ENCODE data around the gene FOXL2. TPM values are rescaled to one million over a fixed set of nuclear protein-coding genes. Genes with fewer than 3 reads are reported as not detected.

FOXL2 gene
- total and polyA plus RNA-seq, 9 of the 15 experiments (the other 6 are each of a cell fraction or from before 2014, with no cell fraction given): 0.27 to 22.1 (median 3.2) TPM

DNA sequence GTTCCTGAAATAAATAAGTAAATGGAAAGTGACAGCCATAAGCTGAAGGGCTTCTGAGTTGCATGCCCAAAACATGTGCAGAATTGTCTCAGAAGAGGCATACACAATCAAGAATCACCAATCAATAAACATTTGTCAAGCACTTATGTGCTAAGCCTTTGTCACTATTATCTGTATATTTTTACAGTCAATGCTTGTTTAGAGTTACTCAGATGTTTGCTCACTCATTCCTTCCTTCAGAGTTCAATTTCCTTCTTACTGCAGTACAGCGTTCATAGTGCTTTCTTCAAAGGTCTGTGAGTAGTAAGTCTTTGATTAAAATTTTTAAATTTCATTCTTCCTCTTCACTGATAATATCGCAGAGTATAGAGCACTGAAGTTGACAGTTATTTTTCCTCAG lies 17.3 kb upstream of the FOXL2 start (continued):
- TF ChIP-seq, protein P1, sequence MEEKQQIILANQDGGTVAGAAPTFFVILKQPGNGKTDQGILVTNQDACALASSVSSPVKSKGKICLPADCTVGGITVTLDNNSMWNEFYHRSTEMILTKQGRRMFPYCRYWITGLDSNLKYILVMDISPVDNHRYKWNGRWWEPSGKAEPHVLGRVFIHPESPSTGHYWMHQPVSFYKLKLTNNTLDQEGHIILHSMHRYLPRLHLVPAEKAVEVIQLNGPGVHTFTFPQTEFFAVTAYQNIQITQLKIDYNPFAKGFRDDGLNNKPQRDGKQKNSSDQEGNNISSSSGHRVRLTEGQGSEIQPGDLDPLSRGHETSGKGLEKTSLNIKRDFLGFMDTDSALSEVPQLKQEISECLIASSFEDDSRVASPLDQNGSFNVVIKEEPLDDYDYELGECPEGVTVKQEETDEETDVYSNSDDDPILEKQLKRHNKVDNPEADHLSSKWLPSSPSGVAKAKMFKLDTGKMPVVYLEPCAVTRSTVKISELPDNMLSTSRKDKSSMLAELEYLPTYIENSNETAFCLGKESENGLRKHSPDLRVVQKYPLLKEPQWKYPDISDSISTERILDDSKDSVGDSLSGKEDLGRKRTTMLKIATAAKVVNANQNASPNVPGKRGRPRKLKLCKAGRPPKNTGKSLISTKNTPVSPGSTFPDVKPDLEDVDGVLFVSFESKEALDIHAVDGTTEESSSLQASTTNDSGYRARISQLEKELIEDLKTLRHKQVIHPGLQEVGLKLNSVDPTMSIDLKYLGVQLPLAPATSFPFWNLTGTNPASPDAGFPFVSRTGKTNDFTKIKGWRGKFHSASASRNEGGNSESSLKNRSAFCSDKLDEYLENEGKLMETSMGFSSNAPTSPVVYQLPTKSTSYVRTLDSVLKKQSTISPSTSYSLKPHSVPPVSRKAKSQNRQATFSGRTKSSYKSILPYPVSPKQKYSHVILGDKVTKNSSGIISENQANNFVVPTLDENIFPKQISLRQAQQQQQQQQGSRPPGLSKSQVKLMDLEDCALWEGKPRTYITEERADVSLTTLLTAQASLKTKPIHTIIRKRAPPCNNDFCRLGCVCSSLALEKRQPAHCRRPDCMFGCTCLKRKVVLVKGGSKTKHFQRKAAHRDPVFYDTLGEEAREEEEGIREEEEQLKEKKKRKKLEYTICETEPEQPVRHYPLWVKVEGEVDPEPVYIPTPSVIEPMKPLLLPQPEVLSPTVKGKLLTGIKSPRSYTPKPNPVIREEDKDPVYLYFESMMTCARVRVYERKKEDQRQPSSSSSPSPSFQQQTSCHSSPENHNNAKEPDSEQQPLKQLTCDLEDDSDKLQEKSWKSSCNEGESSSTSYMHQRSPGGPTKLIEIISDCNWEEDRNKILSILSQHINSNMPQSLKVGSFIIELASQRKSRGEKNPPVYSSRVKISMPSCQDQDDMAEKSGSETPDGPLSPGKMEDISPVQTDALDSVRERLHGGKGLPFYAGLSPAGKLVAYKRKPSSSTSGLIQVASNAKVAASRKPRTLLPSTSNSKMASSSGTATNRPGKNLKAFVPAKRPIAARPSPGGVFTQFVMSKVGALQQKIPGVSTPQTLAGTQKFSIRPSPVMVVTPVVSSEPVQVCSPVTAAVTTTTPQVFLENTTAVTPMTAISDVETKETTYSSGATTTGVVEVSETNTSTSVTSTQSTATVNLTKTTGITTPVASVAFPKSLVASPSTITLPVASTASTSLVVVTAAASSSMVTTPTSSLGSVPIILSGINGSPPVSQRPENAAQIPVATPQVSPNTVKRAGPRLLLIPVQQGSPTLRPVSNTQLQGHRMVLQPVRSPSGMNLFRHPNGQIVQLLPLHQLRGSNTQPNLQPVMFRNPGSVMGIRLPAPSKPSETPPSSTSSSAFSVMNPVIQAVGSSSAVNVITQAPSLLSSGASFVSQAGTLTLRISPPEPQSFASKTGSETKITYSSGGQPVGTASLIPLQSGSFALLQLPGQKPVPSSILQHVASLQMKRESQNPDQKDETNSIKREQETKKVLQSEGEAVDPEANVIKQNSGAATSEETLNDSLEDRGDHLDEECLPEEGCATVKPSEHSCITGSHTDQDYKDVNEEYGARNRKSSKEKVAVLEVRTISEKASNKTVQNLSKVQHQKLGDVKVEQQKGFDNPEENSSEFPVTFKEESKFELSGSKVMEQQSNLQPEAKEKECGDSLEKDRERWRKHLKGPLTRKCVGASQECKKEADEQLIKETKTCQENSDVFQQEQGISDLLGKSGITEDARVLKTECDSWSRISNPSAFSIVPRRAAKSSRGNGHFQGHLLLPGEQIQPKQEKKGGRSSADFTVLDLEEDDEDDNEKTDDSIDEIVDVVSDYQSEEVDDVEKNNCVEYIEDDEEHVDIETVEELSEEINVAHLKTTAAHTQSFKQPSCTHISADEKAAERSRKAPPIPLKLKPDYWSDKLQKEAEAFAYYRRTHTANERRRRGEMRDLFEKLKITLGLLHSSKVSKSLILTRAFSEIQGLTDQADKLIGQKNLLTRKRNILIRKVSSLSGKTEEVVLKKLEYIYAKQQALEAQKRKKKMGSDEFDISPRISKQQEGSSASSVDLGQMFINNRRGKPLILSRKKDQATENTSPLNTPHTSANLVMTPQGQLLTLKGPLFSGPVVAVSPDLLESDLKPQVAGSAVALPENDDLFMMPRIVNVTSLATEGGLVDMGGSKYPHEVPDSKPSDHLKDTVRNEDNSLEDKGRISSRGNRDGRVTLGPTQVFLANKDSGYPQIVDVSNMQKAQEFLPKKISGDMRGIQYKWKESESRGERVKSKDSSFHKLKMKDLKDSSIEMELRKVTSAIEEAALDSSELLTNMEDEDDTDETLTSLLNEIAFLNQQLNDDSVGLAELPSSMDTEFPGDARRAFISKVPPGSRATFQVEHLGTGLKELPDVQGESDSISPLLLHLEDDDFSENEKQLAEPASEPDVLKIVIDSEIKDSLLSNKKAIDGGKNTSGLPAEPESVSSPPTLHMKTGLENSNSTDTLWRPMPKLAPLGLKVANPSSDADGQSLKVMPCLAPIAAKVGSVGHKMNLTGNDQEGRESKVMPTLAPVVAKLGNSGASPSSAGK (IDR thresholded peaks at IDR 0.05): no peak
- TF ChIP-seq STAG1 (CRISPR knock-in tag; IDR thresholded peaks at IDR 0.05; ENCODE audit: borderline replicate concordance) (no peak), MTA3 (IDR thresholded peaks at IDR 0.05; ENCODE audit: borderline replicate concordance) (no peak), CREBBP (IDR thresholded peaks at IDR 0.05; ENCODE audit: low read depth, low read length) (no peak)
- TF ChIP-seq, protein P2, sequence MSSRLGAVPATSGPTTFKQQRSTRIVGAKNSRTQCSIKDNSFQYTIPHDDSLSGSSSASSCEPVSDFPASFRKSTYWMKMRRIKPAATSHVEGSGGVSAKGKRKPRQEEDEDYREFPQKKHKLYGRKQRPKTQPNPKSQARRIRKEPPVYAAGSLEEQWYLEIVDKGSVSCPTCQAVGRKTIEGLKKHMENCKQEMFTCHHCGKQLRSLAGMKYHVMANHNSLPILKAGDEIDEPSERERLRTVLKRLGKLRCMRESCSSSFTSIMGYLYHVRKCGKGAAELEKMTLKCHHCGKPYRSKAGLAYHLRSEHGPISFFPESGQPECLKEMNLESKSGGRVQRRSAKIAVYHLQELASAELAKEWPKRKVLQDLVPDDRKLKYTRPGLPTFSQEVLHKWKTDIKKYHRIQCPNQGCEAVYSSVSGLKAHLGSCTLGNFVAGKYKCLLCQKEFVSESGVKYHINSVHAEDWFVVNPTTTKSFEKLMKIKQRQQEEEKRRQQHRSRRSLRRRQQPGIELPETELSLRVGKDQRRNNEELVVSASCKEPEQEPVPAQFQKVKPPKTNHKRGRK (tag; IDR thresholded peaks at IDR 0.05): no peak
